ENCODE results near the gene KLHL29.

The KLHL29 gene

DNA sequence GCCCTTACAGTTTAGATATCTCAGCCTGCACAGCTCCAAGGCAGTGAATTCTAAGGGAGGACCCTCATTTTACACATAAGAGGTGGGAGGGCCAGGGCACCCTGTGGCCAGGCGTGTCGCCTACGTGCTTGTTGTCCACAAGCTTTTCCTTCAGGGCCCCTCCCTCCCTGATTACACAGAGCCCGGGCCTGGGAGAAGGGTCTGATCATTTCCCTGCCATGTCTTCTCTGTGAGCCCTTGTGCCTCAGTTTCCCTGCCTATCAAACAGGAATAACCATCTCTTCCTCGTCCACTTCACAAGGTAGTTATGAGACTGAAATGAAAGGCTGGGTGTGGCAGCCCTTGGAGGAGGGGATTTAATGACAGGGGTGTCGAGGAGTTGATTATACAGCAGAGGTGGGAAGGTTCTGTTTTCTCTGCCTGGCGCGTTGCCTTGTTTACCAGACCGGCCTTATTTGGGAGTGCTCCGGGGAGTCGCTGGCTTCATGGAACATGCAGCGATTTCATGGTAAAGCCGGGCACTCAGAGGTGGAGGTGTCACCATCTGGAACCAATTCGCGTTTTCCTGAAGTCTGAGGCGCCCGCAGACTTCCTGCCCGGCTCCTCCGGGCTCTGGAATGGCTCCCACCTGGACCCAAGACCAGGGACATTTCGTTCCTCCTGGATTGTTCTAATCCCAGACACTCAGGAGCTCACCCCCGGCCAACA, 208.9 kb downstream of the KLHL29 start:
- peak; percentile 12 for DNase-seq (ENCODE audit: low read depth)

DNA sequence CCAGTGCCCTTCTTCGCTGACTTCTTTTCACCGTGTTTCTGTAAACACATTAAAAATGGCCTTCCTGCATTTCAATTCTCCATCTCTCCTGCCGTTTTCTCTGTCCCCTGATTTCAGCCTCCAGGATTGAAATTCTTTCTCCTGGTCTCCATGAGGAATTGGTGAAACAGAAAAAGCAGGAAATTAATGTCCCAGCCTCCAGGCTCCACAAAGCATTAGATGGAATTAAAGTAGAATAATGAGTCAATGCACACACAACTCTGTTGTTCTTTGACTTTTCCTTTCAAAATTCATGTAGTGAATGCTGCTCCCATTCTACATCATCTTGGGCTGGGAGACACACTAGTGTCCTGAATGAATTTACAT, 209.5 kb downstream of the KLHL29 start:
- DNase-seq (ENCODE audit: low read depth), result no peak

DNA sequence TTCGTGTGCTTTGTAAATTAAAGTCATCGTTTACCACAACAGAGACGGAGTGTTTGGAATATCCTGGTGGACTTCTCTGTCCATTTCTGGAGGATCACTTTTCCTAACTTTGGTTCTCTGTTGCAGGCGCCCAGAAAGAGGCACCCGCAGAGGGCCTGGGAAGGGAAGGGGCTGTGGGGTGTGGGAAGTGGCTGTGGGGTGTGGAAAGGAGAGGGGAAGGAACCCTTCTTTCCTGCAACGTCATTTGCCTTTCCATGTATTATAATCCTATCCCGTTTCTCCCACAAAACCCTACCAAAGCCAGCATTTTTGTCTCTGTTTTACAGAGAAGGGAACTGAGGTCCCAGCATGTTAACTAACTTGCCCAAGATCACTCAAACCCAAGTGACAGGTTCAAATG, 210.0 kb downstream of the KLHL29 start:
- DNase-seq (ENCODE audit: low read depth), result no peak

DNA sequence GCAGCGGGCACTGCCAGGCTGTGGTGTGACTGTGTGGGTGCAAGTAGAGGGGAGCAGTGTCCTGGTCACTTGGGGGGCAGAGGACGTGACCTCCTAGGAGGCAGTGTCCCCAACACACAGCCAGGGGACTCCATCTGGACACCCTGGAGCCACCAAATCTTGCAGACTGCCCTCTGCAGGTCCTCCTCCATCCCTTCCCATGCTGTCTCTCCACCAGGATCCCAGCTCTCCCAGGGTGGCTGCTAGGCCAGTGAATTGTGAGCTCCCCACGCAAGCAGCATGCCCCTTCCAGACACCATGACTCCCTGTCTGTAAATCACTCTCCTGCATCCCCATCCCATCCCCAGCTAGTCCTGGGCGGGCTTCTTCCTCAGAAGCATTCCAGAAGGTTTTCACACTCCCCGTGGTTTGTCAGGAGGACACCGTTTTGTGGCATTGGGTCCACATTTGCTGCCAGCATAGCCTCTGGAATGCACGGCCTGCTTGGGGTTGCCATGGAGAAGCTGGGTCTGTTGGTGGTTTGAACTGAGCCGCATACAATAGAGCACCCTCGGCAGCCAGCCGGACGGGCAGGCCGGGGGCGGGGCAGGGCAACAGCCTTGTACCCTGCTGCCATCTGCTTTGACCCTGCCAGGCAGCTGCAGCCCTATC, 210.7 kb downstream of the KLHL29 start:
- peak; percentile 10 for DNase-seq (ENCODE audit: low read depth)

DNA sequence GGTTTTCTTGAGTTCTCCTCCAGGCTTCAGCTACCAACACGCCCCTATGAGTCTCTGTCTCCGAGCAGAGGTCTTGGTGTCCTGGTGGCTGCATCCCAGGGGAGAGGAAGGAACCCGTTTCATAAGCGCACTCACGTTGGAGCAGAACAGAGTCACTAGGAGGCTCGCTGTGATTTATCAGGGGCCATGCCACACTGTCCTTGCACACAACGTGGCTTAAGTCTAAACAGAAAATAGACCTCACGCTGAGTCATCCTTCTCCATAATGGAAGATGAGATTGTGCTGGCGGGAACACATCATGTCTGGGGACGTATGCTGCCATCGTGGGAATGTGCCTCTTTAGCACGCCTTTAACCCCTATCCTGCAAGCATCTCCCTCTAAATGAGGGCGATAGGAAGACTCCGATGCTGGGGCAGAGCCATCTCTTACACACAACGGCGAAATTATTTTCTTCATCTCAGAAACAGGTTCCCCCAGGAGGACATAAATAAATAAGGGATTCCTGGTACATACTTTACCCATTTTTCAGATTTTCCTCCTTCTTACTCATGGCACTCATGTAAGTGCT, 211.4 kb downstream of the KLHL29 start:
- peak; percentile 82 for DNase-seq (ENCODE audit: low read depth)

DNA sequence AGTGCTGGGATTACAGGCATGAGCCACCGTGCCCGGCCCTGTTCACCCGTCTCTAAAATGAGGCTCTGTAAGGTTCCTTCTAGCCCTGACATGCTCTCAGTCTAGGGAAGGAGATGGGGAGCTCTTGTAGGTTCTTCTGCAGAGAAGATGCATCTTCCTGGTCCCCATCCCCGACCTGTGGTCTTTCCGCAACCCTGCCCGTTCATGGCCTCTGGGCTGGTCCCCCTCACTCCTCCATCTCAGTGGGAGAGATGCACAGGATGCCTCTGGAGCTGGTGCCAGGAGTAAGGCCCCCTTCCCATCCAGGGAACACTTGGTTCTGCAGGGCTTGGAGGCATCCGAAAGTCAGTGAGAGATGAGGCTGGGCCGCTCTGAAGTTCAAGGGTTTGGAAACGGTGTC, 212.7 kb downstream of the KLHL29 start:
- no peak for DNase-seq (ENCODE audit: low read depth)

DNA sequence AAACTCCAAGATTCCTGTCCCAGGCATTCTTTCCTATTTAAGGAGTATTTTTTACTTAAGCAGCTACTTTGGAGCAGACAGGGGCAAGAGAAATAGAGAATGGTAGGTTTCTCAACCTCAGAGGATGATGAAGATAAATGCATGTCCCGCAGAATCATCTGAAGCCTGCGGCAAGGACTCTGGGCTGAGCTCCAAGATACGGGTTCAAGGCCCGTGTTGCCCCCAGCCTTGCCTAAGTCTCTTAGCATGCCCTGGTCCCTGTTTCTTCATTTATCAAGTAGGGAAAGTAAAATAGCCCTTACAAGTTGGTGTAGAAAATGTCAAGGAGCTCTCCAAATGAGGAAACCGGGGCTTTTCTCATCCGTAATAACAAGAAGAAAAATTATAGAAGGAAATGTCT, 214.0 kb downstream of the KLHL29 start:
- DNase-seq (ENCODE audit: low read depth), result no peak

DNA sequence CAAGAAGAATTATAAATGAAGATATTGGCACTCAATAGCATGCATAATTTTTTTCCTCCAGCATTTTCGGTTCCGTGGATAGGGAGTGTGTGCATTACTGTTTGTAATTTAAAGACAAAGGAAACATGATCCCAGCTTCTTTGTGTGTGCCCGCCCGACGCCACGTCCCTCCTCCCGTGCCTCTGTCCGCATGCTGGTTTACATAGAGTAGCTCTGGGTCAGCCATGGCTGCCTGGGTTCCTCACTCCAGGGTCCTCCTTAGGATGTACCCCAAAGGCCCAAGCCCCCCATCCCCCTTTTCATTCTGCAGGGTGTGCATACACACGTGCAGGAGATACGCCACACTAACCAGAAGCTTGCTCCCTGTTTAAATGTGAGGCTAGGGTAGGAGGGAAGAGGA, 214.7 kb downstream of the KLHL29 start:
- DNase-seq (ENCODE audit: low read depth), result no peak

DNA sequence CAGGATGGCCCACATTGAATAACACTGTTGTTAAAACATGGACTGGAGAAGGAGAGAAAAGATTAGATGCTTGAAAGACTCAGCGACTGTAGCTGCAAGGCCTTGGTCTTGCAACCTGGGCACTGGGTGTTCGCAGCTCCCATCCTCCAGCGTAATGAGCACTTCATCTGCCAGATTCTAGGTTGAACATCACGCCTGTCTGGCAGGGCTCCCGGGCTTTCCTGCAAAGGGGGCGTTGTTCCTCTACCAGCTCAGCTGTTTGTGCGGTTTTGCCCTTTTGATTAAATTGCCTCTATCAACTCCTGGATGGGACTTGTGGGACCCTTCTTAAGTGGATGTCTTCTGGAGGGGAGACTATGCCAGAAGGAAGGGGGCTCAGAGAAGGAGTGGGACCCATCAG, 215.4 kb downstream of the KLHL29 start:
- DNase-seq (ENCODE audit: low read depth), result no peak

DNA sequence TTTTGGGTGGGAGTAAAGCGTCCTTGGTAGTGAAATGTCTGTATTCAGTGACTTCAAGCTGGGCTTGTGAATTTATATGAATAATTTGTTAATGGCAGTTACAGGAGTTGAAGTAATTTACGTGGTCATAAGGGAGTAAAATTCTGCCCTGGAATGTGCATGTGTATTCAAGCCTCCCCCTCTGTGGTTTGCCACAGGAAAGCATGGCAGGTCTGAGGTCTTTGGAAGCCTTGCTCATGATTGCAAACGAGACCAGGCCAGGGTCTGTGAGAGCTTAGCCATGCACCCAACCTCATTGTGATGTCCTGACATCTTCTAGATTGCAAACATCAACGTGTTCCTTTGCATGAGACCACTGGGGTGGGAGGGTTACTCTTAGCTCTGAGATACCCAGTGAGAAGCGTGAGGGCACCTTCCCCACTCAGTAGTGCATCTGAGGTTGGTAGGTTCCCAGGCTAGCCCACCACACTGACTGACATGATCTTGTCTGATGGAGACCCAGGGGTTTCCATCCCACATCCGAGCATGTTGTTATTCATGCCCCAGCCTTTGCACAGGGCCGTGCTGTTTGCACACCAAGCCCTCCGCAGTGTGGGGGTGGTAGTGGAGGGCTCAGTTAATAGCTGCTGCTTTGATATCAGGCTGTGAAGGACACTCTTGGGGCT, 216.5 kb downstream of the KLHL29 start:
- peak; percentile 36 for DNase-seq (ENCODE audit: low read depth)

DNA sequence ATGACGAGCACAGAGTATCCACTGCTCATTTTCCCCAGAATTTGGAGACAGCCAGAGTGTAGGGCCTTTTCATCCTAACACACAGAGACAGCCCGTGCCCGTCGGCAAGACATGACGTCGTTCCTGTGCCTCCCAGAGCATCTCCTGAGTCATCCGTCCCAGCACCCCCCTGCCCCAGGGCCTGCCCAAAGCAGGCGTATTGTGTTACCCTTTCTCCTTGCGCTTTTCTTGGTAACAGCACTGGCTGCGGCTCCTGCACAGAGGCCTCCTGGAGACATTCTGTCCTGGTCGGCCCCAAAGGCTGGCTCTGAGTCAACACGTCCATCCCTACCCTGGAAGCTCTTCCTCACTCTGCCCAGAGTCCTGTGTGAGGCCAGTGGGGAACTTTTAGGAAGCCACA, 217.1 kb downstream of the KLHL29 start:
- peak; percentile 91 for DNase-seq (ENCODE audit: low read depth)

DNA sequence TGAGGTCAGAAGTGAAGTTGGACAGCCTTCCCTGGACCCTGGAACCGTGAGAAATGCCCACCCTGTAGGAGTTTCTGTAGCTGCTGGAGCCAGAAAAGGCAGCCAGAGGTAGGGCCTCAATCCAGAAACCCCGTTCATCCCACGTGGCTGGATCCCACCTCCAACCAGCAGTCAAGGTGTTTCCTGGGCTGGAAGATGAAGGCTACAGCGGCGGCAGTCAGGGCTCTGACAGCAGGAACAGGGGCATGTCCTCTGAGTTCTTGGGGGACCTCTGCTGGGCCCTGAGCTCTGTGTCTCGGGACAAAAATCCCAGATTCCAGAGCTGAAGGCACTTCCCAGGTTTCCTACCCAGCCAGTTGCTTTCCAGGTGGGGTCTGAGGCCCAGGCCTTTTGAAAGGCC, 218.2 kb downstream of the KLHL29 start:
- DNase-seq (ENCODE audit: low read depth), result no peak

DNA sequence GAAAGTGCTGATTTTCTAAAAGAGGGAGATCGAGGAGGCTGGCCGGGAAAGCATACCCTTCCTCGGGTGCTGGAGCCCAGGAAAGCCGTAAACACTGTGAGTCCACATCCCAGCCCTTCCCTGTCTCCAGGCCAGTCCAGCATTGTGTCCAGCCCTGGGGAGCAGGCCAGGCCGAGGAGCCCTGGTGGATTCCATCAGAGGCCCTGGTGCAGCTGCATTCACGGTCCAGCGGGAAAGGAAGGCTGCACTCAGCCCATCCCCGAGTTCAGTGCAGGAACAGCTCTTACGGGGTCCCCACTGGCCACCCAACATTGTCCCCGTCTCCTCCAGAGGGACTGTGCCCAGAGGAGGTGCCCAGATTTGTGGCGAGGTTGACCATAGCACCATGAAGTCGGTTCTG, 218.6 kb downstream of the KLHL29 start:
- DNase-seq (ENCODE audit: low read depth), result no peak

DNA sequence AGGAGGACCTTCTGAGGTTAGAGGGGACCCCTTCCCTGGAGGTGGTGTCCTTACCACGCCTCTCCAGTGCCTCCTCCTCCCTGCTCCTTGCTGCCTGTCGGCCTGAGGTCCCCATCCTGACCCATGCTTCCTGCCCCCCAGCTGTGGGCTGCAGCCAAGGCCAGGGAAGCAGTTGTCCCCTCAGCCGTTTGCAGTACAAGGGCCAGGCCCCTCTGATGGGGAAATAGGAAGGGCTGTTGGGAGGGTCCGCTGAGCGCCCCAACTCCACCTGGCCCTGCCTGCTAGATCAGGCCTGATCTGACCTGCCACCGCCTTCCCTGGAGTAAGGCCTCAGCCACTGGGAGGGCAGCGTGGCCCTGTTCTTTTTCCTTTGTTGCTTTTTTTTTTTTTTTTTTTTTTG, 219.8 kb downstream of the KLHL29 start:
- DNase-seq (ENCODE audit: low read depth), result no peak

DNA sequence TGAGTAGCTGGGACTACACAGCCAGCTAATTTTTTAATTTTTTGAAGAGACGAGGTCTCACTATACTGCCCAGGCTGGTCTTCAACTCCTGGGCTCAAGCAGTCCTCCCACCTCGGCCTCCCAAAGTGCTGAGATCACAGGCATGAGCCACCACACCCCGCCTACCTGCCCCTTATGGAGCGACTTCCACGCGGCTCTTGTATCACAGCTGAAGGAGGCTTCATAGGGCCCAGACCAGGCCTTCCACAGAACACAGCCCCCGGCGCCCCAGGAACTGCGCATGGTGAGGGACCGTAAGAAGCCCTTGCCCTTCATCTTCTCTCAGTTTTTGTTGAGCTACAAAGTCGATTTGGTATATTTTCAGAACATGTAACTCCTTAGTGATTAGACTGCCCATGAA, 220.3 kb downstream of the KLHL29 start:
- DNase-seq (ENCODE audit: low read depth), result no peak

DNA sequence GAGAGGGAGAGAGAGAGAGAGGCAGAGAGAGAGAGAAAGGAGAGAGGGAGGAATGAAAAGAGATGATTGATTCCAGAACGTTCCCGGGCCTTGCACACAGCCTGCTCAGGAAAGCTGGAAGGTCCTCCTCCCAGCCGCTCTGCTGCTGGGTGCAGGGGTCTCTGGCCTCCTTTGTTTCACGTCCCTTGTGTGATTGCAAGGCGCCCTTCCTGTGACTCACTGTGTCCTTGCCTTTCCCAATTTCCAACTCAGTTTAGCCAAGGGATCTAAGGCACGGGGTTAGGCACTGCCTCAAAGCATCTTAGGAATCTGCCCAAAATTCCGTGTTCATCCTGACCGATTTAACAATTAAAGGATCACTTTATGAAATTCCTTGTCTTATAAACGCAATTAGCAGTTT, 221.2 kb downstream of the KLHL29 start:
- no peak for DNase-seq (ENCODE audit: low read depth)

DNA sequence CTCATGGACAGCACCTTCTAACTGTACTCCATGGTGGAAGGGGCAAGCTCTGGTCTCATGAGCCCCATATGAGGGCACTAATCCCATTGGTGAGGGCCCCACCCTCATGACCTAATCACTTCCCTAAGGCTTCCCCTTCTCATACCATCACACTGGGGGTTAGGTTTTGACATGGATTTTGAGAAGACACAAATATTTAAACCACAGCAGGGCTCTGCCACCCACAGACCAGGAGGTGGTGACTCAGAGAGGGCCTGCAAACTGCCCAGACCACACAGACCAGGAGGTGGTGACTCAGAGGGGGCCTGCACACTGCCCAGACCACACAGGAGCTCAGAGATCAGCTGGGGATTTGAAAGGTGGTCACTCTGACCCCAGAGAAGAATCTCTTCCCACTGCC, 222.0 kb downstream of the KLHL29 start:
- peak; percentile 86 for DNase-seq (ENCODE audit: low read depth)

DNA sequence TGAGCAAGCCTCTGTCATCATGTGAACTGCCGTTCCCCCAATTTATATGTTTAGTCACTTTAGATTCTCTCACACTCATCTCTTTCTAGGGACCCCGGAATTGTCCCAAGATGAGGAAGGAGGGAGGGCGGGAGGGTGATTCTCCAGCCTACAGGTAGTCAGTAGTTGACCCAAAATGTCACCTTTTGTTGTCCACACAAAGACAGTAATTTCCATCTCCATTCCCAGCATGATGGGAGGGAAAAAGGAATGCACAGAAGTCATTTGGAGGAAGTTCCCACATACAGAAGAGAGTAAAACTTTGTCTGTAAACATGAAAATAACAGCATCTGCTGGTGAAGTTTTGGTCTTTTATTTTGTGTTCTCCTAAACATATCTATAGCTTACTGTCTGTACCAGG, 222.9 kb downstream of the KLHL29 start:
- no peak for DNase-seq (ENCODE audit: low read depth)

DNA sequence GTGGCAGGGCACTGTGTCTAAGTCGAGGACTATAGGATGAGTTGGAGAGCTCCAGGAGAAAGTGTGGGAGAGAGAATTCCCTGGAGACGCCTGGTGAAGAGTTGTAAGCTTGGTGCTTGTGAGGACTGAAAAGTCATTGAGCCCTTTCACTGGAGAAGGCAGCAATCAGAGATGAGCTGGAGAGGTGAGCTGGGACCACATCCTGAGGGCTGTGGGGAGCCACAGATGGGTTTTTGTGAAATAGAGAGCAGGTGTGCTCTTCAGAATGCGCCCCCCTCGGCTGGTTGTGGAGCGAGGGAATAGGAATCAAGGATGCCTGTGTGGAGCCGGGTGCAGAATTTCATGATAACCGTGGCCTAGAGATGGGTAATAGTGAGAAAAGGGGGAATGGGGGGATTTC, 224.3 kb downstream of the KLHL29 start:
- DNase-seq (ENCODE audit: low read depth), result no peak

DNA sequence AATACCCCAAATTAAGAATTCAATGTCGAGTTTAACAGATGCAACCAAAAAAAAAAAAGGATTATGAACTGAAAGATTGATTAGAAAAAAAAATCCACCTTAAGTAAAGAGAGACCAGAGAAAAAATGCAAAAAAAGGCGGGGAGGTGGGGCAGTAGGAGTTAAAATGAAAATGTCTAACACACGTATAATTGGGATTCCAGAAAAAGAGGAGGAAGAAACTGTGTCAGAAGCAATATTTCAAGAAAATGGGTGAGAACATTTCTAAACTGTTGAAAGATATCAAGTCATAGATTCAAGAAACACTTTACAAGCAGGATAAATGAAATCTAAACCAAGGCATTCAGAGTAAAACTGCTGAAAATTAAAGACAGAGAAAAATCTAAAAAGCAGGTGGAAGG, 226.9 kb downstream of the KLHL29 start:
- DNase-seq (ENCODE audit: low read depth), result no peak

DNA sequence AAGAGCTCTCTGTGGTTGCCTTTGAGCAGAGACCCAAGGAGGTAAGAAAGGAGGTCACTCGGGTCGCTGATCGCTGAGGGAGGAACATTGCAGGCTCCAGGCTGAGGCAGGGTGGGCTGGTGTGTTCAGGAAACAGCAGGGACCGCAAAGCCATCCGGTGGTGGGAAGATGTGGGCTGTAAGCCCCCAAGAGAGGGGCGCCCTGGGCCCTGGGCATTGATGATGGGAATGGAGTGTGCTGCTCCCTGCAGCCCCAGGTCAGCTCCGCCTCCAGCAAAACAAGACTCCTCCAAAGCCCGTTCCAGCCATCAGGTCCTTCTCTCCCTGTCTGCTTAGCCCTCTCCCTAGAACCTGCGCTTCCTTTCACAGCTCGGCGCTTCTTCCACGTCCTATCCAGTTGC, 229.7 kb downstream of the KLHL29 start:
- no peak for DNase-seq (ENCODE audit: low read depth)

DNA sequence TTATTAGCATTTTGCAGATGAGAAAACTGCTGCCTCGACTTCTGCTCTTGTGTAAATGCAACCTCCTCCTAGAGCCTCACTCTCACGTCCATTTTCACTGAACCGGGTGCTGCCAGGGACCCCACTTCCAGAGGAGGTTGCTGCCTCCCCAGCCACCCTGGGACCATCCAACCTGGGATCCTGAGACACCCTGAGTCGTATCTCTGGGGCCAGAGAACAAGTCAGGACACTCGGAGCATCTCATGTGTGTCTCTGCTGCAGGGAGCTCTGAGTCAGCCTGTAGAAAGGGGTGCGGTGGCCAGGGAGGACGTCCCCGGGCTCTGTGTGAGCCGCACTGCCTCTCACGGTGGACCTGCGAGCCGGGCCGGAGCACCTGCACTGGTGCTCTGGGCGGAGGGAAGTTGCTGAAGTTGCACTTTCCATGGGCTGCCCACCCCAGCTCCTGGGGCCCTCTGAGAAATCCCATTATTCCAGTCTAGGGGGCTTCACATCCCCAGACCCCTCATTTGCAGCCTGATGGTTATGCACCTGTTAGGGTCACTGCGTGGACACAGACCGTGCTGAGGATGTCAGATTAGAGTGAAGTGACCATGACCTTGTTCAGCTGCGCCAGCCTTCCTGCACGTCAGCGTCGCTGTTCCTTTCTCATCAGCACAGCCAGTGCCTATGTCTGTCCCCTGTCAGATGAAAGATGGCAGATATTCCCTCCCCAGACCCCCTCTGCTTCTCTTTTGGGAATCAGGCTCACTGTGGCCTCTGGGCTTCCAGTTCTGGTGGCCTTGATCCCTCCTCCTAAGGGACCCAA, 230.4 kb downstream of the KLHL29 start:
- no peak for DNase-seq (ENCODE audit: low read depth)
